HG03571 (cell line): ENCODE data around the gene YEATS4.

Experiments used
- ATAC-seq: cut with Tn5 transposase; IDR thresholded peaks from one replicate; pipeline ENCODE4 v1.9.1; 2021; ENCODE audit not compliant: unreplicated experiment

YEATS4 gene

GRCh38 chr12:69341328-69341727 lies 18.2 kb upstream of the YEATS4 start:
- ATAC-seq = no peak

GRCh38 chr12:69342421-69342820 lies 17.1 kb upstream of the YEATS4 start:
- no peak for ATAC-seq

- no peak for ATAC-seq
Measured at GRCh38 chr12:69343357-69343756, 16.2 kb upstream of the YEATS4 start.

GRCh38 chr12:69343885-69344612 lies 15.5 kb upstream of the YEATS4 start:
- no peak for ATAC-seq

GRCh38 chr12:69345077-69345476 lies 14.5 kb upstream of the YEATS4 start:
- no peak for ATAC-seq

- no peak for ATAC-seq
Measured at GRCh38 chr12:69345742-69346141, 13.8 kb upstream of the YEATS4 start.

- no peak for ATAC-seq
Measured at GRCh38 chr12:69348162-69348938, 11.2 kb upstream of the YEATS4 start, which contains the start of gene LYZ. TSS of gene LYZ (plus strand) at chr12:69348381. CDS start at chr12:69348409, 28 bp downstream.

GRCh38 chr12:69350002-69350626 lies 9.4 kb upstream of the YEATS4 start:
- ATAC-seq = no peak

GRCh38 chr12:69350777-69351176 lies 8.8 kb upstream of the YEATS4 start:
- ATAC-seq = no peak

GRCh38 chr12:69351462-69352236 lies 7.9 kb upstream of the YEATS4 start:
- no peak for ATAC-seq

- ATAC-seq = no peak
Measured at GRCh38 chr12:69352904-69353303, 6.6 kb upstream of the YEATS4 start.

GRCh38 chr12:69354172-69354555 lies 5.4 kb upstream of the YEATS4 start:
- no peak for ATAC-seq

- no peak for ATAC-seq
Measured at GRCh38 chr12:69354556-69355187, 4.9 kb upstream of the YEATS4 start.

- ATAC-seq = no peak
Measured at GRCh38 chr12:69355363-69356028, 4.0 kb upstream of the YEATS4 start.

GRCh38 chr12:69360348-69360672 lies 767 bp downstream of the YEATS4 start:
- ATAC-seq = no peak

GRCh38 chr12:69366796-69367195 lies 7.3 kb downstream of the YEATS4 start:
- ATAC-seq = no peak

- no peak for ATAC-seq
Measured at GRCh38 chr12:69368171-69368570, 8.6 kb downstream of the YEATS4 start.

- ATAC-seq = no peak
Measured at GRCh38 chr12:69383074-69383473, 23.5 kb downstream of the YEATS4 start.

- no peak for ATAC-seq
Measured at GRCh38 chr12:69385038-69385437, 25.5 kb downstream of the YEATS4 start.

GRCh38 chr12:69386921-69387320 lies 27.4 kb downstream of the YEATS4 start:
- no peak for ATAC-seq
